ENCODE measurements around the gene HIP1.
"Not testable (repeated sequence)": the region's sequence is repeated elsewhere in the genome, so short reads cannot be mapped to it uniquely, and the experiment has no call there.

Gene HIP1

GRCh38 chr7:75596727-75597614 is 141.8 kb downstream of the HIP1 start:
- Histone ChIP-seq H3K36me3 (ENCODE audit: control insufficient read depth, insufficient read depth, low read length, severe bottlenecking) (no peaks in the 10 kb centered on the region), H3K9me3 (ENCODE audit: control insufficient read depth, low read length) (no peaks in the 10 kb centered on the region), H3K27me3 (replicated peaks; ENCODE audit: control insufficient read depth, insufficient read depth, low read length) (no peaks in the 10 kb centered on the region), H3K9ac (ENCODE audit: low read length) (no peak overlapping the region), H3K4me3 (ENCODE audit: low read length) (no peak overlapping the region), H3K4me1 (ENCODE audit: control insufficient read depth, insufficient read depth, low read length) (no peaks in the 10 kb centered on the region)
- DNase-seq (ENCODE audit: low read depth), result no peak

GRCh38 chr7:75595766-75596165 is 143.0 kb downstream of the HIP1 start:
- Histone ChIP-seq H3K9ac (ENCODE audit: low read length) (no peak overlapping the region), H3K36me3 (ENCODE audit: control insufficient read depth, insufficient read depth, low read length, severe bottlenecking) (no peaks in the 10 kb centered on the region), H3K4me1 (ENCODE audit: control insufficient read depth, insufficient read depth, low read length) (no peaks in the 10 kb centered on the region), H3K27me3 (replicated peaks; ENCODE audit: control insufficient read depth, insufficient read depth, low read length) (no peaks in the 10 kb centered on the region), H3K9me3 (ENCODE audit: control insufficient read depth, low read length) (peaks cover under 1% of the 10 kb centered on the region), H3K4me3 (ENCODE audit: low read length) (no peak overlapping the region)
- DNase-seq (ENCODE audit: low read depth), result no peak

GRCh38 chr7:75593500-75594184 is 145.1 kb downstream of the HIP1 start:
- H3K27me3 ChIP-seq (replicated peaks; ENCODE audit: control insufficient read depth, insufficient read depth, low read length); H3K4me1 ChIP-seq (ENCODE audit: control insufficient read depth, insufficient read depth, low read length); H3K9ac ChIP-seq (ENCODE audit: low read length); DNase-seq (ENCODE audit: low read depth); H3K9me3 ChIP-seq (ENCODE audit: control insufficient read depth, low read length); H3K36me3 ChIP-seq (ENCODE audit: control insufficient read depth, insufficient read depth, low read length, severe bottlenecking); H3K4me3 ChIP-seq (ENCODE audit: low read length): not testable (repeated sequence)

- Histone ChIP-seq H3K9me3 (ENCODE audit: control insufficient read depth, low read length) (peaks cover 5% of the 10 kb centered on the region), H3K36me3 (ENCODE audit: control insufficient read depth, insufficient read depth, low read length, severe bottlenecking) (peaks cover under 1% of the 10 kb centered on the region), H3K9ac (ENCODE audit: low read length) (no peak overlapping the region), H3K27me3 (replicated peaks; ENCODE audit: control insufficient read depth, insufficient read depth, low read length) (no peaks in the 10 kb centered on the region), H3K4me3 (ENCODE audit: low read length) (no peak overlapping the region), H3K4me1 (ENCODE audit: control insufficient read depth, insufficient read depth, low read length) (no peaks in the 10 kb centered on the region)
- no peak for DNase-seq (ENCODE audit: low read depth)
These were observed 147.1 kb downstream of the HIP1 start for GRCh38 chr7:75591467-75592255.

GRCh38 chr7:75590373-75591005 is 148.3 kb downstream of the HIP1 start:
- no peak for DNase-seq (ENCODE audit: low read depth)
- Histone ChIP-seq H3K4me3 (ENCODE audit: low read length) (no peak overlapping the region), H3K4me1 (ENCODE audit: control insufficient read depth, insufficient read depth, low read length) (no peaks in the 10 kb centered on the region), H3K9ac (ENCODE audit: low read length) (no peak overlapping the region), H3K36me3 (ENCODE audit: control insufficient read depth, insufficient read depth, low read length, severe bottlenecking) (peaks cover 5% of the 10 kb centered on the region), H3K27me3 (replicated peaks; ENCODE audit: control insufficient read depth, insufficient read depth, low read length) (no peaks in the 10 kb centered on the region), H3K9me3 (ENCODE audit: control insufficient read depth, low read length) (peaks cover 5% of the 10 kb centered on the region)

DNA sequence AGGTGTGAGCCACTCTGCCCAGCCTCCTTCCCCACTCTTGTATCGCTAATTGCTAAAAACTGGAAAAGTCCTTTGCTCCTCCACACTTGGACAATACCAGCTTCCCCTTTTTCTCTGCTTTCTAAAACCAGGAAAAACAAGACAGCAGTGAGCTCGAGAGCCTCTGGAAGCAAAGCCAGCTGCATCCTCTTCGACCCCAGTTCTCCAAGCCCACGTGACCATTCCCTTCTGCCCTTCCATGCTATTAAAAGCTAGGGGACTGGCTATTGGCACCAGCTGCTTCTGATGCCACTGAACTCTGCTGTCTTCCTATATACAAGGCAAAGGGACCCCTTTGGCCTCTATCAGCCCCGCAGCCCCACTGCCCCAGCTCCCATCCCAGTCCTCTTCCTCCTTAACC is 154.4 kb downstream of the HIP1 start:
- no peaks in the 10 kb centered on the region for H3K9me3 ChIP-seq (ENCODE audit: control insufficient read depth, low read length)
- H3K4me3 ChIP-seq (ENCODE audit: low read length), result no peak overlapping the region
- peaks cover 5% of the 10 kb centered on the region for H3K36me3 ChIP-seq (ENCODE audit: control insufficient read depth, insufficient read depth, low read length, severe bottlenecking)
- DNase-seq (ENCODE audit: low read depth), result no peak
- no peaks in the 10 kb centered on the region for H3K4me1 ChIP-seq (ENCODE audit: control insufficient read depth, insufficient read depth, low read length)
- no peak overlapping the region for H3K9ac ChIP-seq (ENCODE audit: low read length)
- no peaks in the 10 kb centered on the region for H3K27me3 ChIP-seq (replicated peaks; ENCODE audit: control insufficient read depth, insufficient read depth, low read length)

GRCh38 chr7:75583255-75583654 is 155.5 kb downstream of the HIP1 start:
- Histone ChIP-seq H3K27me3 (replicated peaks; ENCODE audit: control insufficient read depth, insufficient read depth, low read length) (no peaks in the 10 kb centered on the region), H3K9ac (ENCODE audit: low read length) (no peak overlapping the region), H3K9me3 (ENCODE audit: control insufficient read depth, low read length) (no peaks in the 10 kb centered on the region), H3K36me3 (ENCODE audit: control insufficient read depth, insufficient read depth, low read length, severe bottlenecking) (peaks cover 5% of the 10 kb centered on the region), H3K4me3 (ENCODE audit: low read length) (no peak overlapping the region), H3K4me1 (ENCODE audit: control insufficient read depth, insufficient read depth, low read length) (no peaks in the 10 kb centered on the region)
- DNase-seq (ENCODE audit: low read depth), result no peak

DNA sequence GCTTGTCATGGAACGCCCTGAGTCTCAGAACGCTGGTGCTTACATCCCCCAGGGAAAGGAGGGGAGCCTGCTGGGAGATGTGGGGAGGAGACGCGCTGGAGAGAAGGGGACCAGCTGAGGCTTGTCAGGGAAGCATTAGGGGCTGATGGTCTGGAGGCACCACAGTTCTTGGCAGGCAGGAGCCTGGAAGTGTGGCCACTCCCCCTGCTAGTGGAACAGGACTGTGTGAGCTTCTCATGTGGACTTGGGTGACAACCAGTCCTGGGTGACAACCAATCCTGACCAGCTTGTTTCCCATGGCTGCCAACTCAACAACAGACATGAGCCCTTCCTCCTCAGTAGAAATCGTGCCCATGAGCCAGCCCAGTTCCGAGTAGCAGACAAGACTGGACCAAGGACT is 158.8 kb downstream of the HIP1 start:
- peaks cover 4% of the 10 kb centered on the region for H3K4me1 ChIP-seq (ENCODE audit: control insufficient read depth, insufficient read depth, low read length)
- H3K9me3 ChIP-seq (ENCODE audit: control insufficient read depth, low read length), result no peaks in the 10 kb centered on the region
- no peaks in the 10 kb centered on the region for H3K36me3 ChIP-seq (ENCODE audit: control insufficient read depth, insufficient read depth, low read length, severe bottlenecking)
- no peak for DNase-seq (ENCODE audit: low read depth)
- no peaks in the 10 kb centered on the region for H3K27me3 ChIP-seq (replicated peaks; ENCODE audit: control insufficient read depth, insufficient read depth, low read length)
- no peak overlapping the region for H3K4me3 ChIP-seq (ENCODE audit: low read length)
- no peak overlapping the region for H3K9ac ChIP-seq (ENCODE audit: low read length)

- peaks cover 4% of the 10 kb centered on the region for H3K4me1 ChIP-seq (ENCODE audit: control insufficient read depth, insufficient read depth, low read length)
- H3K36me3 ChIP-seq (ENCODE audit: control insufficient read depth, insufficient read depth, low read length, severe bottlenecking), result peaks cover 4% of the 10 kb centered on the region
- H3K9ac ChIP-seq (ENCODE audit: low read length), result no peak overlapping the region
- H3K4me3 ChIP-seq (ENCODE audit: low read length), result no peak overlapping the region
- DNase-seq (ENCODE audit: low read depth), result no peak
- no peaks in the 10 kb centered on the region for H3K9me3 ChIP-seq (ENCODE audit: control insufficient read depth, low read length)
- H3K27me3 ChIP-seq (replicated peaks; ENCODE audit: control insufficient read depth, insufficient read depth, low read length), result no peaks in the 10 kb centered on the region
These were observed 160.7 kb downstream of the HIP1 start for GRCh38 chr7:75578081-75578480.

DNA sequence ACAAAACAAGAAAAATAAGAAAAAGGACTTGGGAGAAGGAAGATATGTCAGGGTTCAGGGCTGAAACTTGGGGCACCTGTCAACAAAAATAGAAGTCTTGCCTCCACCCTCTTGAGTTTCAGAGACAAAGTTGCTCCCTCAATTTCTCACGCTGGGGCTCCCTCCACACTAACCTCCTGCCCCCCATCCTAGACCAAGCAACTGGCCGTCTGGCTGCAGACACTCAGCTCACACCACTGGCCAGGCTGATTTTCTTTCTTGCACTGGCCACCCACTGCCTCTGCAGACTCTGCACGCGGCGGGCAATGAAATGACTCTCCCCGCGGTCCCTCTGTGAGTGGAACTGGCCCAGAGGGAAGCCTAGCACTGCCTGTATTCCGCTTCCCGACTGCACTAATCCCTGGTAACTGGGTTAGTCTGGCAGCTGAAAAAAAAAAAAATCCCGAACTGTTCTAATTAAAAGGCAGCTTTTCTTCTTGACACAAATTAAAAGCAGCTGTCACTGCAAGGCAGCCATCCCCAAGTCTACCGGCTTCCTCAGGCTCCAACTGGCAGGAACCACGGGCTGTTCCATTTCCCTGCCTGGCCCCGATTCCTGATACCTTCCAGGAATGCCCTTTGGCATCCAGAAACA is 163.1 kb downstream of the HIP1 start:
- Histone ChIP-seq H3K4me3 (ENCODE audit: low read length) (no peak overlapping the region), H3K36me3 (ENCODE audit: control insufficient read depth, insufficient read depth, low read length, severe bottlenecking) (peaks cover 4% of the 10 kb centered on the region), H3K27me3 (replicated peaks; ENCODE audit: control insufficient read depth, insufficient read depth, low read length) (no peaks in the 10 kb centered on the region), H3K9ac (ENCODE audit: low read length) (no peak overlapping the region), H3K9me3 (ENCODE audit: control insufficient read depth, low read length) (no peaks in the 10 kb centered on the region), H3K4me1 (ENCODE audit: control insufficient read depth, insufficient read depth, low read length) (peaks cover 4% of the 10 kb centered on the region)
- DNase-seq (ENCODE audit: low read depth), result peak; percentile 27
